IMR-90 (cell line): ENCODE results near the gene OPTC. TPM values are rescaled to one million over a fixed set of nuclear protein-coding genes. Genes with fewer than 3 reads are reported as not detected.

Experiments
- ATAC-seq: fragments of 200-7000 bp; cut with Tn5 transposase; 2 replicates; pipeline ENCODE4 v1.9.1; 2020; ENCODE audit warnings: low read depth, mild to moderate bottlenecking, moderate library complexity
- BruUV-seq: library from RNA; stranded (reverse); fragments of 400-500 nt; replicated peaks from 2 replicates; lab custom pipeline; 2021; lab: Mats Ljungman, UMichigan
- CTCF ChIA-PET: fragments of 300-600 bp; formaldehyde crosslinking; extraction: SDS; loops from one replicate; lab custom pipeline; 2021; ENCODE audit warnings: antibody characterized with exemption; lab: Yijun Ruan, JAX
- POLR2A ChIA-PET: fragments of 300-600 bp; sonication (Branson Sonifier 250); formaldehyde crosslinking; loops from one replicate; lab custom pipeline; 2022; ENCODE audit warnings: antibody characterized with exemption; ENCODE audit not compliant: unreplicated experiment; lab: Charles Lee
- DNase-seq: peaks from one replicate; pipeline ENCODE4 v3.0.0; 2013
- H2AFZ ChIP-seq: replicated peaks from 2 replicates; pipeline ENCODE3; 2013; ENCODE audit warnings: low read length, mild to moderate bottlenecking; ENCODE audit not compliant: poor library complexity
- H2AK5ac ChIP-seq: 2 replicates; pipeline ENCODE4 v1.6.1; 2013; ENCODE audit warnings: low read depth, low read length, inconsistent platforms
- H2AK9ac ChIP-seq: replicated peaks from 2 replicates; pipeline ENCODE3; 2013; ENCODE audit warnings: mild to moderate bottlenecking, low read depth, low read length, moderate library complexity; ENCODE audit not compliant: poor library complexity
- H2BK120ac ChIP-seq: 2 replicates; pipeline ENCODE4 v1.6.1; 2013; ENCODE audit warnings: low read depth, low read length, inconsistent platforms
- H2BK15ac ChIP-seq: 3 replicates; pipeline ENCODE4 v1.6.1; 2013; ENCODE audit warnings: low read depth, low read length, inconsistent platforms
- H2BK20ac ChIP-seq: 2 replicates; pipeline ENCODE4 v1.6.1; 2013; ENCODE audit warnings: low read depth, mild to moderate bottlenecking, inconsistent platforms, low read length, moderate library complexity
- H2BK5ac ChIP-seq: 2 replicates; pipeline ENCODE4 v1.6.1; 2013; ENCODE audit warnings: mild to moderate bottlenecking, low read depth, low read length, inconsistent platforms; ENCODE audit not compliant: poor library complexity, severe bottlenecking
- H3K14ac ChIP-seq: replicated peaks from 2 replicates; pipeline ENCODE4 v1.6.1; 2013; ENCODE audit warnings: low read depth, low read length, inconsistent platforms
- H3K18ac ChIP-seq: 2 replicates; pipeline ENCODE4 v1.6.1; 2013; ENCODE audit warnings: low read depth, low read length, control low read depth
- H3K23ac ChIP-seq: 2 replicates; pipeline ENCODE4 v1.6.1; 2013; ENCODE audit warnings: low read depth, low read length, inconsistent platforms
- H3K27ac ChIP-seq: 2 replicates; pipeline ENCODE4 v1.5.1; 2013; ENCODE audit warnings: mild to moderate bottlenecking, control low read depth, low read length; ENCODE audit not compliant: insufficient read depth
- H3K27me3 ChIP-seq: 2 replicates; pipeline ENCODE4 v1.6.1; 2013; ENCODE audit warnings: low read length; ENCODE audit not compliant: control insufficient read depth, insufficient read depth
- H3K36me3 ChIP-seq: 2 replicates; pipeline ENCODE4 v1.6.1; 2013; ENCODE audit warnings: low read length, mixed read lengths; ENCODE audit not compliant: control insufficient read depth, insufficient read depth
- H3K4ac ChIP-seq: 2 replicates; pipeline ENCODE4 v1.6.1; 2013; ENCODE audit warnings: low read depth, low read length, inconsistent platforms
- H3K4me1 ChIP-seq: 2 replicates; pipeline ENCODE4 v1.6.1; 2013; ENCODE audit warnings: low read length, mixed read lengths; ENCODE audit not compliant: control insufficient read depth, insufficient read depth
- H3K4me2 ChIP-seq: 2 replicates; pipeline ENCODE4 v1.6.1; 2013; ENCODE audit warnings: low read depth, mild to moderate bottlenecking, control low read depth, low read length, moderate library complexity
- H3K4me3 ChIP-seq: 2 replicates; pipeline ENCODE4 v1.5.1; 2013; ENCODE audit warnings: low read depth, mild to moderate bottlenecking, control low read depth, low read length, moderate library complexity; ENCODE audit not compliant: insufficient read depth
- H3K56ac ChIP-seq: 2 replicates; pipeline ENCODE4 v1.6.1; 2013; ENCODE audit warnings: low read length, inconsistent platforms; ENCODE audit not compliant: insufficient read depth; ENCODE audit errors: extremely low read depth
- H3K79me1 ChIP-seq, 2 experiments: 2 replicates each; pipeline ENCODE4 v1.6.1; 2013; ENCODE audit warnings: low read length in 2 of 2, inconsistent platforms in 1 of 2, low read depth in 1 of 2
- H3K9ac ChIP-seq: 2 replicates; pipeline ENCODE4 v1.6.1; 2013; ENCODE audit warnings: low read depth, low read length, control low read depth
- H3K9me1 ChIP-seq: 2 replicates; pipeline ENCODE4 v1.6.1; 2013; ENCODE audit warnings: low read length, inconsistent platforms; ENCODE audit not compliant: insufficient read depth
- H3K9me3 ChIP-seq: 2 replicates; pipeline ENCODE4 v1.6.1; 2013; ENCODE audit warnings: low read length; ENCODE audit not compliant: control insufficient read depth, insufficient read depth
- H4K20me1 ChIP-seq: 2 replicates; pipeline ENCODE4 v1.6.1; 2013; ENCODE audit warnings: low read length, inconsistent platforms; ENCODE audit not compliant: insufficient read depth
- H4K5ac ChIP-seq: 2 replicates; pipeline ENCODE4 v1.6.1; 2013; ENCODE audit warnings: mild to moderate bottlenecking, low read depth, low read length, control low read depth
- H4K8ac ChIP-seq, 2 experiments: 2 replicates each; pipeline ENCODE4 v1.6.1; 2013; ENCODE audit warnings: low read depth in 2 of 2, low read length in 2 of 2, control low read depth in 1 of 2, inconsistent platforms in 1 of 2
- H4K91ac ChIP-seq: 2 replicates; pipeline ENCODE4 v1.6.1; 2013; ENCODE audit warnings: low read depth, low read length, inconsistent platforms; ENCODE audit not compliant: insufficient read depth
- NFE2L2 ChIP-seq: fragments of 150-350 bp; IDR thresholded peaks from 2 replicates; pipeline ENCODE4 v1.6.1; 2016; ENCODE audit warnings: low read depth, mild to moderate bottlenecking, low read length
- RAD21 ChIP-seq: IDR thresholded peaks from 2 replicates; pipeline ENCODE4 v1.6.1; 2012; ENCODE audit warnings: low read length, improper control_type of control experiment
- WGBS, 2 experiments: methylation state at CpG; one replicate each; pipeline versions ENCODE4 v1.1.5 to v1.1.7; 2013; ENCODE audit warnings: missing lambda C conversion rate in 2 of 2; ENCODE audit not compliant: insufficient read length in 1 of 2; ENCODE audit errors: extremely low coverage in 2 of 2; 5-methylcytosine and 5-hydroxymethylcytosine counted together
- dilution Hi-C: fragments of 300-500 bp; cut with HindIII; formaldehyde crosslinking; loops from one replicate; pipeline ENCODE4 v1.14.3; 2018; ENCODE audit warnings: low sequenced_read_pairs; ENCODE audit not compliant: unreplicated experiment
- in situ Hi-C: fragments of 300-500 bp; cut with MboI; formaldehyde crosslinking; loops from 3 replicates; pipeline ENCODE4 v1.14.3; 2019; ENCODE audit warnings: low sequenced_read_pairs, inconsistent platforms, mixed read lengths
- intact Hi-C: fragments of 100-400 bp; cut with micrococcal nuclease; formaldehyde crosslinking; loops from 2 replicates; pipeline ENCODE4 v1.10.0; 2022
- polyA plus RNA-seq, 3 experiments: library from polyadenylated mRNA; depleted of rRNA; stranded (reverse); fragments of >200 nt; gene quantifications; 2 replicates each; pipeline ENCODE4 v1.2.3, GENCODE V29; 2012; ENCODE audit warnings: low replicate concordance in 1 of 3
- total RNA-seq: library from RNA; depleted of rRNA; stranded (reverse); fragments of >200 nt; gene quantifications from 2 replicates; pipeline ENCODE4 v1.2.3, GENCODE V29; 2012

The OPTC gene
- total and polyA plus RNA-seq, 2 of the 4 experiments (the other 2 are of a cell fraction) = not detected

- BruUV-seq = no TSS peak
- TF ChIP-seq RAD21 (no peak), NFE2L2 (no peak)
- ChIA-PET CTCF (no interaction called here), POLR2A (no interaction called here)
- H3K18ac ChIP-seq = no peak overlapping the region
- H3K56ac ChIP-seq = no peak overlapping the region
- WGBS, 2 experiments = no CpG with 5 or more reads among the region's 5 CpGs
- H3K9ac ChIP-seq = no peak overlapping the region
- no peak overlapping the region for H2AFZ ChIP-seq
- peaks cover 16% of the 10 kb centered on the region for H3K27me3 ChIP-seq
- DNase-seq (no peak), ATAC-seq (no peak)
- H3K4me2 ChIP-seq = no peak overlapping the region
- H2BK15ac ChIP-seq = no peak overlapping the region
- H3K79me1 ChIP-seq = no peaks in the 10 kb centered on the region
- no peaks in the 10 kb centered on the region for H3K9me1 ChIP-seq
- dilution Hi-C loops (no loop called here), in situ Hi-C loops (no loop called here), intact Hi-C loops (no loop called here)
- no peak overlapping the region for H3K23ac ChIP-seq
- H3K27ac ChIP-seq = no peak overlapping the region
- no peaks in the 10 kb centered on the region for H3K9me3 ChIP-seq
- H3K36me3 ChIP-seq = no peaks in the 10 kb centered on the region
- no peak overlapping the region for H4K5ac ChIP-seq
- no peak overlapping the region for H2AK9ac ChIP-seq
- no peak overlapping the region for H2AK5ac ChIP-seq
- no peak overlapping the region for H4K8ac ChIP-seq
- no peak overlapping the region for H2BK120ac ChIP-seq
- no peak overlapping the region for H3K14ac ChIP-seq
- H4K20me1 ChIP-seq = no peaks in the 10 kb centered on the region
- H3K4me1 ChIP-seq = peaks cover 3% of the 10 kb centered on the region
- no peak overlapping the region for H3K4me3 ChIP-seq
- H2BK5ac ChIP-seq = no peak overlapping the region
- no peak overlapping the region for H3K4ac ChIP-seq
- H2BK20ac ChIP-seq = no peak overlapping the region
- H4K91ac ChIP-seq = no peak overlapping the region
Measured at GRCh38 chr1:203458078-203458477, 35.9 kb upstream of the OPTC start.
